HG03342 (cell line): ENCODE results near the gene AP1S3.
"Not testable (repeated sequence)": the region's sequence is repeated elsewhere in the genome, so short reads cannot be mapped to it uniquely, and the experiment has no call there.

Source experiments
- ATAC-seq: cut with Tn5 transposase; IDR thresholded peaks from one replicate; pipeline ENCODE4 v1.9.1; 2021; ENCODE audit warnings: mild to moderate bottlenecking, moderate library complexity; ENCODE audit not compliant: unreplicated experiment

The AP1S3 gene

DNA sequence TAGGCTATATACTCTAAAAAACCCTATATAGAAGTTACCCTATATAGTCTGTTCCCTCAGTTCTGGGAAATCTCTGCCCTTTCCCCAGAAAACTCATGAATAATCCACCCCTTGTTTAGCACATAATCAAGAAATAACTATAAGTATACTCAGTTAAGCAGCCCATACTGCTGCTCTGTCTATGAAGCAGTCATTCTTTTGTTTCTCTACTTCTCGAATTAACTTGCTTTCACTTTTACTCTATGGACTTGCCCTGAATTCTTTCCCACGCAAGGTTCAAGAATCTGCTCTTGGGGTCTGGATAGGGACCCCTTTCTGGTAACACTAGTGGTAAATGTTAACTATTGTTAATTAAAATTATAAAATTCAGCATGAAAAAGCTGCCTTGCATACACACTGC, 17.4 kb upstream of the AP1S3 start:
- ATAC-seq, result peak; percentile 57

DNA sequence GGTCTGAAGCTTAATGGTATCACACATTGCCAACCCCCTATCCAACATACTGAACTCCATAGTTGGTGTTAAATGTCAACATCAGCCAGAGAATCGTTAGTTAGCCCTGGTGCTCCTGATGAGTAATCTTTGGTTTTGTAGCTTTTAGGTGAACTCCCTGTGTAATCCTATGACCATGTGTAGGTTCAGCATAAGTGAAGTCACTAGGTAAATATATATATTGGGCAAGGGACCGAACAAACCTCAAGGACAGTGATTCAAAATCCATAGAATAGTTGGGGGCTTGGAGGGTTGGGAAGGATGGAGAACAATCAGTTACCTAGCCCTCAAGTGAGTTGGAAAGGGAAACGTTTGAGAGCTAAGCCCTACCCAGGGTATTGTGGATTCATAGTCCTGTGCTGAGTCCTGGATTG, 16.0 kb upstream of the AP1S3 start:
- no peak for ATAC-seq

DNA sequence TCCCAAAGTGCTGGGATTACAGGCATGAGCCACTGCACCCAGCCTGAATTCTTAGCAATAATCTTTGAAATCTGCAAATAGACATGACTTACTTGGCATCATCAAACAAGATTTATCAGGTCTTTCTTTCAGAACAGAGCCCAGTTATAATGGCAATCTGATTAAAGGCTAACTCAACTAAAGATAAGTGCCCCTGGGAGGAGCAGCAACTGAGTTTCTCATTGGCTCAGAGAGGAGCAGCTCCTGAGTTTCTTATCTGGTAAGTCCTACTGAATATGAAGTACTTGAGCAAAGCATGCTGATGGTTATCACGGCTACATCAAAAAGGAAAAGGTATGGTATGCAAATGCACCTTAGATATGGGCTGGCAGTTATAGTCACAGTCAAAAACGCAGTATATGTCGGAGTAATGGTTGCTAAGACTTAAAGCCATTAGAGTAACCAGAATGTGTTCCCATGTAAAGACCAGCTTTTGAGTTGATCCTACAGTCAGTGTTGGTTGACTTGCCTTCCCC, 15.0 kb upstream of the AP1S3 start:
- no peak for ATAC-seq

DNA sequence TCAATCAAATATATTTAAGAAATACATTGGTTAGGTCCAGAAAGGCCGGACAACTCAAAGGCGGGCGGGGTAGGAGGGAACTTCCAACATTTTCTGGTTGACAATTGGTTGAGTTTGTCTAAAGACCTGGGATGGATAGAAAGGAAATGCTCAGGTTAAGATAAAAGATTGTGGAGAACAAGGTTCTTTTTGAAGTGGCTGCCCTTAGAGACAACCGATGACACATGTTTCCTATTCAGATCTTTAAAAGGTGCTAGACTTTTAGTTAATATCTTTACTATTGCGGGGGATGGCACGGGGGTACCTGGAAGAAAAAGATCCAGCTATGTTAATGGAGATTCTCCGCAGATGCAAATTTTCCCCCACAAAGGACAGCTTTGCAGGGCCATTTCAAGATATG, 10.0 kb upstream of the AP1S3 start:
- ATAC-seq, result no peak

DNA sequence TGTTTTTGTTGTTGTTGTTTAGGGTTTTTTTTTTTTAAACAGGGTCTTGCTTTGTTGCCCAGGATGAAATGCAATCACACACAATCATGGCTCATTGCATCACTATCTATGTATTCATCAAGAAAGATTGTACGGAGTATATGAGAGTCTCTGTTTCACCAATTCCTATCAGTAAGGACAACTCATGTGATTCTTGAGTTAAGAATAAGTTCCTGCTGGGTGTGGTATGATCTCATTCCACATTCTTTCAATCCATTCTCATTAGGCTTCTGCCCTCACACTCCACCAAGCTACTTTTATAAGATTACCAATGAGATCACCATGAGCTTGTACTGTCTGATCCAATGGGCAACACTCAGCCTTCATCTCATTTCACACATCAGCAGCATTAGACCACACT, 9.1 kb upstream of the AP1S3 start:
- no peak for ATAC-seq

DNA sequence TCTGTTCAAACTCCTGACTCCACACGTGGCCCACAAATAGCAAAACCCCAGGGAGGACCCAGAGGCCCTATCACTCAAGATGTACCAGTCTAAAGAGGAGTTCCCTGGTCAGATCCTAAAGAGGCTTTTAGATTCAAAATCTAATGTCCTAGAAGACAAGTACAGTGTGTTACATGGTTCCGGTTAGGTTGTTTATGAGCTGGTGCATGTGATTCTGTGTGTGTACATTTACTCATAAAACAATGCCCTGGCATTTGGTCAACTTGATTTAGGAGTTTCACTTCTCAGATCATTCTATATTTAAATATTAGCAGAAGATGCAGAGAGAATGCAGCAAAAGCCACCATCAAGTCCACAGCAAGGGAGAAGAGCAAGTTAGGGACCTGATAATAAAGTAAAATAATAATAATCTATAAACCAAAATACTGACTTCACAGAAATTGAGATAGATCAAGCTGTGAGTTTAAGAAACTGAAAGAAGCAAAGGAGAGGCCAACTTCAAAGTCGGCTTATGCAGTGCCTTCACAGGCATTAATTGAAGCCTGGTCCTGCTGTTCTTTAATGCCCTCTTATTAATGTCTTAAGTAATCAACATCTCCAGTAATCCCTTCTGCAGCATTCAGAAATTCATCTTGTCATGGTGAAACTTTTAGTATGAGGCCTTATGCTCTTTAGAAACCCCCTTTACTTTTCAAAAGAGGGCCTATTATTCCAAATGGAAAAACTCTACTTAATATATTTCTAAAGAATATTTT, 4.2 kb upstream of the AP1S3 start:
- no peak for ATAC-seq

DNA sequence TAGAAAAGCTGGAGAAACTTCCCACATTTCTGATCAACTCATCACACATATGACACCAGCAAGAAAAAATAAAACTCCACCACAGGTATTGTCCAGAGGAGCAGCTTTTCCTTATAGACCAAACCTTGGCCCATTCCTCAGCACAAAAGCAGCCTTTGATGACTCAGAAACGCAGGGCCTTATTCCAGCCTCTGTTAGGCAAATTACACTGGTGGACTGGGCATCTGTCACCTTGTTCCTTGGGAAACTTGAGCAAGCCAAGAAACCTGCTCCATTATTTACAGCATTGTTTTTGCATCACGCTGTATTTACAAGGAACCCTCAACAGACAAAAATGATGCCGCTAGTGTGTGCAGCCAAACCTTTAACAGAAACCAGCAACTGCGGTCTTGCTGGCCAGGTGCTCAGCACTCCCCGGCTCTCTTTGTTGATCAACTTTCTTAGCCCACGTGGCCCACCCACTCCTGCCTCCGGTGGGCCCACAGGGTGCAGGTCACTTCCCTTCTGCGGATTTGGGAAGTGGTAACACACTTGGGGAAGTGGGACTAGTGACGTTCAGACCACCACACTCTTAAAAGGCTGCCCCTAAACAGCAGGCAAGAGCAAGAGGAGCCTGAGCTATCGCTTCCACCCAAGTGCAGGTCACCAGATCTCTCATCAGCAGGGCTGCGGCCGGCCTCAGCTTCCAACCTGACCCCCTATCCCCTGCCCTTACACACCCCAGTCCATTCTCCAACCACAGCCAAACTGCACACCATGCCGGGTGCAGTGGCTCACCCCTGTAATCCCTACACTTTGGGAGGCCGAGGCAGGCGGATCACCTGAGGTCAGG, 1.5 kb downstream of the AP1S3 start:
- ATAC-seq, result peak; percentile 59

DNA sequence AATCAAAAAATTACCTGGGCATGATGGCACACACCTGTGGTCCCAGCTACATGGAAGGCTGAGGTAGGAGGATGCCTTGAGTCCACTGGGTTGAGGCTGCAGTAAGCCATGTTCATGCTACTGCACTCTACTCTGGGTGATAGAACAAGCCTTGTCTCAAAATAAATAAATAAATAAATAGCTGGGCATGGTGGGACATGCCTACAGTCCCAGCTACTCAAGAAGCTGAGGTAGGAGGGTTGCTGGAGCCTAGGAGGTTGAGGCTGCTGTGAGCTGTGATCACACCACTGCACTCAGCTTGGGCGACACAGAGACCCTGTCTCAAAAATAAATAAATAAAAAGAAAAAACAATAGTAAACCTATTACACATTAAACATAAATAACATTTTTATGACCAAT, 3.0 kb downstream of the AP1S3 start:
- no peak for ATAC-seq

DNA sequence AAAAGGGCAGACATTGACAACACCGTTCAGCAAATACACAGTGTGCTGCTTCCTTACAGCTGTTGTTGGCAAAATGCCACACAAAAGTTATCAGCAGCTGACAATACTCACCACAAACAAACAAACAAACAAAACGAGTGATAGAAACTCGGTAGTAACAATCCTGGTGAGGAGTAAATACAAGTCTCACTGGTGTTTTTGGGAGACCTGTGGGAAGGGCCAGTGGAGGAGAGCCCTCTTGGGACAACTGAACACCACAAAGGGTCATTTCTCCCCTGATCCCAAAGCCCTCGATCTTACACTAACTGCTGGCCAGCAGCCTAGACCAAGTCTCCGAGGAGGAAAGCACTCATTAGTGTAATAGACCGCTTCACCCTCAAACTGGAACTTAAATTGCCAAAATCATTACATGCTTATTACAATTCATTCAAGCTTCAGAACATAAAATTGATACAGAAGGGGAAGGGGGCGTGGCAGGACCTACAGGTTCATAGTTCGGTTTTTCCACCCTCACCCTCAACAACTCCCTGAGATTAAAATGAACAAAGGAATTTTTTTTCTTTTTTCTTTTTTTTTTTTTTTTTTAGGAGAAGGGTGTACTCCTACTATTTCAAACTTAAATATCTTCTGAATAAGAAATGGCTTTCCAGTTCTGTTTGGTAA, 5.0 kb downstream of the AP1S3 start:
- no peak for ATAC-seq

DNA sequence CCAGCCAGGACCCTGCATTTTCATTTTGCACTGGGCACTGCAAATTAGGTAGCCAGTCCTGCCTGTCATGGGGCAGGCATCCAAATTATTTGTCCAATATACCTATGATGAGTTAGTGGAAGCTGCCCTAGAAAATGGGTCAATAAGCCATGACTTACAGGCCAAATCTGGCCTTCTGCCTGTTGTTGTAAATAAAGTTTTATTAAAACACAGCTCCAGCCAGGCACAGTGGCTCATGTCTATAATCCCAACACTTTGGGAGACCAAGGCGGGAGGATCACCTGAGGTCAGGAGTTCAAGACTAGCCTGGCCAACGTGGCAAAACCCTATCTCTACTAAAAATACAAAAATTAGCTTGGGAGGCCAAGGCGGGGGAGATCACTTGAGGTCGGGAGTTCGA, 8.3 kb downstream of the AP1S3 start:
- ATAC-seq, result no peak

DNA sequence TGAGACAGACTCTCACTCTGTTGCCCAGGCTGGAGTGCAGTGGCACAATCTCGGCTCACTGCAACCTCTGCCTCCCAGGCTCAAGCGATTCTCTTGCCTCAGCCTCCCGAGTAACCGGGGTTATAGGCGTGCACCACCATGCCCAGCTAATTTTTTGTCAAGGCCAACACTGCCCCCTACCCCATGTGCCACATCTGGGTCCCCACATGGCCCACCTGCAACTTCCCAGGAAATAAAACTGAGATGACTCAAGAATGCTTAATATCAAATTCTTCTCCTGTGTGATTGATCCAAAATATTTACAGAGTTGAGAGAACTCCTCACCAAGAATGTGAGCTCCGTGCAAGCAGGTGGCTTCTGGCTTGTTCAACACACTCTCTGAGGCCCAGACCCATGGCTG, 9.1 kb downstream of the AP1S3 start:
- ATAC-seq, result no peak

DNA sequence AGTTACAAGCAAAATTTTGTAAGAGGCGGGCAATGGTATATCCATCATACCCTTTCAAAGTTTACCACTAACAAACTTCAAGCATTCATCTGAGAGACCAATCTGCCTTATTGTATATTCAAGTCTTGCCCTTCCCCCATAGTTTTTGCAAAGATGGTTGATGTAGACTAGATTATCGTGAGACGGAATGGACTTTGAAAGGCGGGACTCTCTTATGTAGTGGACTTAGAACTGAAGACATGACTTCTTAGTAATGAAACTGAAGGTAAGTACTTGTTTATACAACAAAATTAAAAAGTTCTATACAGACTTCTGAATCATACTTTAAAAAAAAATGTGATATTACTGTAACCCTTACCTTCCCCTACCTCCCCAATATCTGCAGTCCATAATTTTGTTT, 10.4 kb downstream of the AP1S3 start:
- no peak for ATAC-seq

DNA sequence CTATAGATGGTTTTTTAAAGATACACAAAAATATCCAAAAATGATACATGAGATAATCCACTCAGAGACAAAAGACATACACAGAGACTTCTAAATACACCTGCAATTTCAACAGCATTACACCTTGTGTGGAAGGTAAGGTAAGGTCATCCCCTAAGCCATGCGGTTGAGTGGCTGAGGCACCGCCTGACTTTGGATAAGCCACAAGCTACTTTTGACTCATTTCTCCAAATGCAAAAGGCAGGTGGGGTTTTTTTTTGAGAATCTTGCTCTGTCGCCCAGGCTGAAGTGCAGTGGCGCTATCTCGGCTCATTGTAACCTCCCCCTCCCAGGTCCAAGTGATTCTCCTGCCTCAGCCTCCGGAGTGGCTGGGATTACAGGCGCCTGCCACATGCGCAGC, 13.1 kb downstream of the AP1S3 start:
- no peak for ATAC-seq

DNA sequence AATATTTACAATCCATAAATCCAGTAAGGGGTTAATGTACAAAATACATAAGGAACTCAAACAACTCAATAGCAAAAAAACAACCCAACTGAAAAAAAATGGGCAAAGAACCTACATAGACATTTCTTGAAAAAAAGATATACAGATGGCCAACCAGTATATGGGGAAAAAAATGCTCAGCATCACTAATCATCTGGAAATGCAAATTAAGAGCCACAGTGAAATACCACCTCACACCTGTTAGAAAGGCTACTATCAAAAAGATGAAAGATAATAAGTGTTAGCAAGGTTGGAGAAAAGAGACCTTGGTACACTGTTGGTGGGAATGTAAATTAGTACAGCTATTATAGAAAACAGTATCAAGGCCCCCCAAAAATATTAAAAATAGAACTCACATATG, 14.6 kb downstream of the AP1S3 start:
- no peak for ATAC-seq

DNA sequence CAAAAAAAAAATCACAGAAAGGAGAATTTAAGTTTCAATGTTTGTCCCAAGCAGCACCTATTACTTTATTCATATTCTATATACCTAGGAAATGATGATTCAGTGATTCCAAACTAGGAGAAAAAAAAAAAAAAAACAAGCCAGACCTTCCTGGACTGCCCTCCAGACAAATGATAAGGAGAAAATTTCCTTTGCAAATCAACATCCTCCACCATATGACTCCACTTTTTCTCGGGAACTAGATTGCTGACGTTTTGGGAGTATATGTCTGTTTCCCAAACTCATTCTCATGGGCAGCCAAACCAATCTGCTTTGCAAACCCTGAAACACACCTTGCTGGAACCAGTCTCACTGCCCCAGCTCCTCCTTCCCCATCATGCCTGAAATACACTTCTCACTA, 16.8 kb downstream of the AP1S3 start:
- ATAC-seq, result no peak

DNA sequence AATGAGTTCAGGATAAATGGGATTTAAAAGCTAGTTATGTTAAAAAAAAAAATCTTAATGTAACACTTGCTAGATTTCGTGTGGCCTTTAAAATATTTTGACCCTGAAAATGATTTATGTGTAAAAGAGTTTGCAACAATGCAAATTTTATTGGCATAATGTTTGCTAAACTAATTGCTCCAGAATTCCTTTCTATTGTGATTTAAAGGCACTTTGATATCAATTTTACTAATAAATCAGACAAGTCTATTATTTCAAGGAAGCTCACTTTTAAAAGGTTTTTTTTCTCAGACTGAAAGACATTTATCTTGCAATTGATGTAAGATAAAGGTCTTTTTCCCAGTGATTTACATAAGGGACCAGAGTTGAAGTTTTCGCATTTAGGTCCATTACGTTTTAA, 17.5 kb downstream of the AP1S3 start:
- no peak for ATAC-seq

DNA sequence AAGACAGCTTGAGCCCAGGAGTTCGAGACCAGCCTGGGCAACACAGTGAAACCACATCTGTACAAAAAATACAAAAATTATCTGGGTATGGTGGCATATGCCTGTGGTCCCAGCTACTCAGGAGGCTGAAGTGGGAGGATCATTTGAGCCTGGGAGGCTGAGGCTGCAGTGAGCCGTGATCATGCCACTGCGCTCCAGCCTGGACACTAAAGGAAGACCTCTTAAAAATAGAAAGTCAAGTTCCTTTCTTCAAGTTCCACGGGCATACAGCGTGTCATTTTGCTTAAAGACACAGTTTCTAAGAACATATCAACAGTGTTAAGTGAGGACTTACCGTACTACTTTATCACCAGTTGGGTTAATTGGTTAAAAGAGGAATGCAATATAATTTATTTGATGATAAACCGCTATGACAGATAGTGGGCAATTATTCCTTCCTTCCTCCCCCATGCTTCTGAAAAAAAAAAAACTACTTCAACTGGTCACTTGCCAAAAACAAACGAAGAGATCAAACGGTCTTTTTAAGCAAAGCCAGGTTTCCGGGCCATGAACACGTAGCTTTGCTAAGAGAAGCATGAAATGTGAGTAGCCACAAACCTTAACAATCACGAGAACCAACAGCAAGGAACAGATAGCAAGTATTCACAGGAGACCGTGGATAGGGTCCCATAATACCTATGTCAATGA, 21.4 kb downstream of the AP1S3 start:
- ATAC-seq, result no peak

DNA sequence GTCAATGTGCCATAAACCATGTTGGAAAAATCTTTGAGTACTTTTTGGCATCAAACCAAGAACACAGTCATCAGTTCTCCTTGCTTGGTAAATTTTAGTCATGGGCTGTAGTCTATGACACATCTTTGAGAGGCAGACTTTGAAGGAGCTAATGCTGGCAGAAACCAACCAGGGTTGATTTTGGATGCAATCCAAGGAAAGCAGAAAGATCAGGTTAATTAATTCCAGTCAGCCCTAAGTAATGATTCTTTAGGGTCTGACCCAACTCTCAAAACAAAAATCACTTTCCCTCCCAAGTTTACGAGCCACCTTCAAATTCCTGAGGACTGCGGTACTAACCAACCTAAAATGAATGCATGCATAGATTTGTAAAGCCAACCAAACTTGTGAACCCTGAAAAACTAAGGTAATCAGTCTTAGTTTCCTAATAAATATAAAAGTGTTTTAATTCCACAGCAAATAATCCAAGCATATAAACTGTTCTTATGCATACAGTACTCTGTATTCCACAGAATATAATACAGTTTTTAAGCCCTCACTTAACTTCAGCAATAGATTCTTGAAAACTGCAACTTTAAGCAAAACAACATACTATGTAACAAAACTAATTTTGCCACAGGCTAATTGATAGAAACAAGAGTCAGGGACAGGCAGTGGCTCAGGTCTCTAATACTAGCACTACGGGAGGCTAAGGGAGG, 22.0 kb downstream of the AP1S3 start:
- ATAC-seq, result peak; percentile 50

DNA sequence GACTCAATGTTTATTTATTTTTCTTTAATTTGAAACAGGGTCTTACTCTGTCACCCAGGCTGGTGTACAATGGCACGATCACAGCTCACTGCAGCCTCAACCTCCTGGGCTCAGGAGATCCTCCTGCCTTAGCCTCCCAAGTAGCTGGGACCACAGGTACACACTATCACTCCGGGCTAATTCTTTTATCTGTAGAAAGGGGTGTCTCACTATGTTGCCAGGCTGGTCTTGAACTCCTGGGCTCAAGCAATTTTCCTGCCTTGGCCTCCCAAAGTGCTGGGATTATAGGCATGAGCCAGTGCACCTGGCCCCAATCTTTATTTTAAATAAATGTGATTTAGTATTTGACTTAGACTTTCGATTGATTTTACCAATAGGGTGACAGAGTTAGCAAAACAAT, 22.6 kb downstream of the AP1S3 start:
- not testable (repeated sequence) for ATAC-seq

DNA sequence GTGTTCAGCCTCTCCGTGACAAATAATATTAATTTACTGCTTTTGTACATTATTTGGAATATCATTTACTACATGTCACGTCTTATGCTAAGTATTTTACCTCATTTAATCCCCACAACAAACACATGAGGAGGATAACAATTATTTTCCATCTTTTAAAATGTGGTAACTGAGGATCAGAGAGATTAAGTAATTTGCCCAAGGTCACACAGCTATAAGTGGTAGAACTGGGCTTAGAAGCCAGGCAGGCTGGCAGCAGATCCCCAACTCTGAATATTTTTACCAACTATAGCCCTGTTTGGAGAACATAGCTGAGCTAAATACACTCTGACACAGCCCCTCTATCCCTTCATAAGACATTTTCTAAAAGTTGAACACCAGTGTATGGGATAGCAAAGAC, 24.1 kb downstream of the AP1S3 start:
- no peak for ATAC-seq

DNA sequence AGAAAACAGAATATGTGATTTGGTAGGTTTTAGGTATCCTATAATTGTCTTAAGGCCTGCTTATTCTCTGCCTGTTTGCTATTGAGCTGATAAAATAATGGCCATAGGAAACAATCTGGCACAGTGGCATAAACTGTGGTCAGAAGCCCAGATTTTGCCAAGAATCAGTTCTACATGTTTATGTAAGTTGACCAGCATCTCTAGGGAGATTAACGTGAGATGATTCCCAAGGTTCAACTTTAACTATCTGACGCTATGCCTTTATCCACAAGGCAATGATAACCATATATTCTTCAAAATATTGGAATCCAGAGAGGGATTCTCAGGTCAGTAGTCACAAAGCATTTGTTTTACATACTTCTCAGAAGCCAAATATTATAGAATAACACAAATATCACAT, 25.6 kb downstream of the AP1S3 start:
- no peak for ATAC-seq
